Lower leg skin (tissue), 3 donors: ENCODE data around the gene USP10.

Experiments used
- POLR2A ChIP-seq, 2 donors: fragments of 450-650 bp; IDR thresholded peaks; one replicate each; pipeline ENCODE4 v1.6.1; 2016 to 2017; ENCODE audit warnings: antibody characterized with exemption in 2 of 2, mild to moderate bottlenecking in 1 of 2, moderate library complexity in 1 of 2
- TF ChIP-seq, protein P1 (sequence below), 3 donors: fragments of 450-650 bp; IDR thresholded peaks; one replicate each; pipeline ENCODE4 v1.5.1; 2016; ENCODE audit warnings: antibody characterized with exemption in 3 of 3, mild to moderate bottlenecking in 3 of 3, moderate library complexity in 2 of 3

DNA sequence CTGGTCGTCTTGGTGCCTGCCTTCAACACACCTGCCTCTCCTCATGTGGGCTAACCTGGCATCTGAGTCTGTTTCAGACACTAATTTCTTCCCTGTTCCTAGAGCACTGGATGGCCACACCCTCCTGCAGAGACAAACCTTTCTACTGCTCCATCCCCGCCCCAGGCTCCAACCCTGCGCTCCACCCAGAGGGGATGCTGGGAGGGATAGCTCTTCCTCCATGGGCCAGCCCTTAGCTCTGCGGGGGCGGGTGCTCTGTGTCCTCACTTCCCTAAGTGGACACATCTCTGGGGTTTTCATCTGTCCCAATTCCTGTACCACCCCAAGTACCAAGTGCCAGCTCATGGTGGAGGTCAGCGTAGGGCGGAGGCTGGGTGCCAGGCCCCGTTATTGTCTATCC, 109.0 kb downstream of the USP10 start:
- TF ChIP-seq, protein P1, sequence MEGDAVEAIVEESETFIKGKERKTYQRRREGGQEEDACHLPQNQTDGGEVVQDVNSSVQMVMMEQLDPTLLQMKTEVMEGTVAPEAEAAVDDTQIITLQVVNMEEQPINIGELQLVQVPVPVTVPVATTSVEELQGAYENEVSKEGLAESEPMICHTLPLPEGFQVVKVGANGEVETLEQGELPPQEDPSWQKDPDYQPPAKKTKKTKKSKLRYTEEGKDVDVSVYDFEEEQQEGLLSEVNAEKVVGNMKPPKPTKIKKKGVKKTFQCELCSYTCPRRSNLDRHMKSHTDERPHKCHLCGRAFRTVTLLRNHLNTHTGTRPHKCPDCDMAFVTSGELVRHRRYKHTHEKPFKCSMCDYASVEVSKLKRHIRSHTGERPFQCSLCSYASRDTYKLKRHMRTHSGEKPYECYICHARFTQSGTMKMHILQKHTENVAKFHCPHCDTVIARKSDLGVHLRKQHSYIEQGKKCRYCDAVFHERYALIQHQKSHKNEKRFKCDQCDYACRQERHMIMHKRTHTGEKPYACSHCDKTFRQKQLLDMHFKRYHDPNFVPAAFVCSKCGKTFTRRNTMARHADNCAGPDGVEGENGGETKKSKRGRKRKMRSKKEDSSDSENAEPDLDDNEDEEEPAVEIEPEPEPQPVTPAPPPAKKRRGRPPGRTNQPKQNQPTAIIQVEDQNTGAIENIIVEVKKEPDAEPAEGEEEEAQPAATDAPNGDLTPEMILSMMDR (IDR thresholded peaks at IDR 0.05), result no peak
- no peak for TF ChIP-seq POLR2A (IDR thresholded peaks at IDR 0.05)
